ENCODE data around the gene KANTR. TPM values are rescaled to one million over a fixed set of nuclear protein-coding genes. Genes with fewer than 3 reads are reported as not detected.
A peak's percentile ranks its signal among the peaks of the same experiment; 100 is the strongest.

Gene KANTR
- total RNA-seq, 1 experiment from 2014 or later: 9.7 TPM

DNA sequence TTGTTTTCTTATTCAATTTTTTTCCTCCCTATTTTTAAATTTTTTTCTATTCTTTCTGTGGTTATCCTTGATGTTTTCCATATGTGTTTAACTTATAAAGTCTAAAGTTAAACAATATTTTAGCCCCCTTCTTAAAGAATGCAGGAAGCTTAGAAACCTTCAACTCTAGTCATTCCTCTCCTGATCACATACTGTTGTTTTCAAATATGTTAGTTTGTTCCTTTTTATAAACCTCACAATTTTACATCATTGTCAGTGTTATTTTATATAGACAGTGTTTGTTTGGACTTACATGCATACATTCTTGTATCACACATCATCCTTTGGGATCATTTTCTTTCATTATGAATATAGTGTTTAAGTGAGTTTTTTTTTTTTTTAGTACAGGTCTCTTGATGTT is 31.6 kb downstream of the KANTR start:
- Histone ChIP-seq H3K9ac (ENCODE audit: low read length) (no peak overlapping the region), H3K36me3 (ENCODE audit: low read depth, low read length) (no peaks in the 10 kb centered on the region), H3K27me3 (ENCODE audit: low read length) (no peaks in the 10 kb centered on the region), H3F3A (ENCODE audit: low read length, unreplicated experiment) (no peaks in the 10 kb centered on the region), H3K79me2 (ENCODE audit: low read length) (peaks cover 16% of the 10 kb centered on the region; the same call in 1 of the 2 replicates), H2AFZ (ENCODE audit: low read length) (no peak overlapping the region), H3K4me2 (ENCODE audit: low read length) (no peak overlapping the region), H3K4me1 (ENCODE audit: insufficient read depth, low read length) (peaks cover 26% of the 10 kb centered on the region), H4K20me1 (ENCODE audit: low read length) (no peaks in the 10 kb centered on the region), H3K9me2 (replicated peaks; ENCODE audit: low read length) (no peaks in the 10 kb centered on the region), H3K27ac (ENCODE audit: low read length) (no peak overlapping the region), H3K4me3 (ENCODE audit: low read length) (no peak overlapping the region), H3K9me3 (ENCODE audit: low read length) (no peaks in the 10 kb centered on the region)
- intact Hi-C loops (cut with micrococcal nuclease): no loop called here
- ATAC-seq (no peak), DNase-seq (no peak)
- BruUV-seq (replicated peaks): no TSS peak
- TF ChIP-seq EZH2 (IDR thresholded peaks at IDR 0.05; ENCODE audit: low read length, unreplicated experiment) (no peak), EZH2phosphoT487 (IDR thresholded peaks at IDR 0.05; ENCODE audit: borderline replicate concordance, low read length) (no peak)
- TF ChIP-seq, protein P1, sequence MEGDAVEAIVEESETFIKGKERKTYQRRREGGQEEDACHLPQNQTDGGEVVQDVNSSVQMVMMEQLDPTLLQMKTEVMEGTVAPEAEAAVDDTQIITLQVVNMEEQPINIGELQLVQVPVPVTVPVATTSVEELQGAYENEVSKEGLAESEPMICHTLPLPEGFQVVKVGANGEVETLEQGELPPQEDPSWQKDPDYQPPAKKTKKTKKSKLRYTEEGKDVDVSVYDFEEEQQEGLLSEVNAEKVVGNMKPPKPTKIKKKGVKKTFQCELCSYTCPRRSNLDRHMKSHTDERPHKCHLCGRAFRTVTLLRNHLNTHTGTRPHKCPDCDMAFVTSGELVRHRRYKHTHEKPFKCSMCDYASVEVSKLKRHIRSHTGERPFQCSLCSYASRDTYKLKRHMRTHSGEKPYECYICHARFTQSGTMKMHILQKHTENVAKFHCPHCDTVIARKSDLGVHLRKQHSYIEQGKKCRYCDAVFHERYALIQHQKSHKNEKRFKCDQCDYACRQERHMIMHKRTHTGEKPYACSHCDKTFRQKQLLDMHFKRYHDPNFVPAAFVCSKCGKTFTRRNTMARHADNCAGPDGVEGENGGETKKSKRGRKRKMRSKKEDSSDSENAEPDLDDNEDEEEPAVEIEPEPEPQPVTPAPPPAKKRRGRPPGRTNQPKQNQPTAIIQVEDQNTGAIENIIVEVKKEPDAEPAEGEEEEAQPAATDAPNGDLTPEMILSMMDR (conservative IDR thresholded peaks at IDR 0.05; ENCODE audit: low read depth, low read length): no peak
- POLR2A ChIA-PET (ENCODE audit: unreplicated experiment): no interaction called here
- CTCF ChIA-PET: no interaction called here

DNA sequence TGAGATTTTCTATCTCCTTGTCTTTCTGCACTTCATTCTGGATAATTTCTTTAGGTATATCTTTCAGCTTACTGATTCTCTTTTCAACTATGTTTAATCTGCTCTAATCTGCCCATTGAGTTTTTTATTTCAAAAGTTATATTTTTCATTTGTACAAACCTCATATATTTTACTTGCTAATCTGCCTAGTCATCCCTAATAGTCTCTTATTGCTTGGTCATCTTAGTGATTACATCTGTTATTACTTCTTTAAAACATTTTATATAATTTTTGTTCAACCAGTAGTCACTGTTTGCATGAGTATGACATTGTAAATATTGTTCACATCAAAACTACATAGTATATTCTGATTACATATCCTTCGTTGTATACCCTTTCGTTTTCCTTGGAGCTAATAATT is 32.4 kb downstream of the KANTR start:
- Histone ChIP-seq H4K20me1 (ENCODE audit: low read length) (no peaks in the 10 kb centered on the region), H3K9ac (ENCODE audit: low read length) (no peak overlapping the region), H3K79me2 (ENCODE audit: low read length) (peaks cover 16% of the 10 kb centered on the region; the same call in 1 of the 2 replicates), H3K4me1 (ENCODE audit: insufficient read depth, low read length) (peaks cover 26% of the 10 kb centered on the region), H3K9me3 (ENCODE audit: low read length) (no peaks in the 10 kb centered on the region), H3K4me2 (ENCODE audit: low read length) (no peak overlapping the region), H3K27me3 (ENCODE audit: low read length) (no peaks in the 10 kb centered on the region), H3K27ac (ENCODE audit: low read length) (no peak overlapping the region), H2AFZ (ENCODE audit: low read length) (no peak overlapping the region), H3K4me3 (ENCODE audit: low read length) (no peak overlapping the region), H3K9me2 (replicated peaks; ENCODE audit: low read length) (no peaks in the 10 kb centered on the region), H3K36me3 (ENCODE audit: low read depth, low read length) (no peaks in the 10 kb centered on the region), H3F3A (ENCODE audit: low read length, unreplicated experiment) (no peaks in the 10 kb centered on the region)
- CTCF ChIA-PET: no interaction called here
- intact Hi-C loops (cut with micrococcal nuclease): no loop called here
- TF ChIP-seq EZH2phosphoT487 (IDR thresholded peaks at IDR 0.05; ENCODE audit: borderline replicate concordance, low read length) (no peak), EZH2 (IDR thresholded peaks at IDR 0.05; ENCODE audit: low read length, unreplicated experiment) (no peak)
- TF ChIP-seq, protein P1 (conservative IDR thresholded peaks at IDR 0.05; ENCODE audit: low read depth, low read length): no peak
- BruUV-seq (replicated peaks): no TSS peak
- POLR2A ChIA-PET (ENCODE audit: unreplicated experiment): no interaction called here
- DNase-seq: no peak
- no peak for ATAC-seq

DNA sequence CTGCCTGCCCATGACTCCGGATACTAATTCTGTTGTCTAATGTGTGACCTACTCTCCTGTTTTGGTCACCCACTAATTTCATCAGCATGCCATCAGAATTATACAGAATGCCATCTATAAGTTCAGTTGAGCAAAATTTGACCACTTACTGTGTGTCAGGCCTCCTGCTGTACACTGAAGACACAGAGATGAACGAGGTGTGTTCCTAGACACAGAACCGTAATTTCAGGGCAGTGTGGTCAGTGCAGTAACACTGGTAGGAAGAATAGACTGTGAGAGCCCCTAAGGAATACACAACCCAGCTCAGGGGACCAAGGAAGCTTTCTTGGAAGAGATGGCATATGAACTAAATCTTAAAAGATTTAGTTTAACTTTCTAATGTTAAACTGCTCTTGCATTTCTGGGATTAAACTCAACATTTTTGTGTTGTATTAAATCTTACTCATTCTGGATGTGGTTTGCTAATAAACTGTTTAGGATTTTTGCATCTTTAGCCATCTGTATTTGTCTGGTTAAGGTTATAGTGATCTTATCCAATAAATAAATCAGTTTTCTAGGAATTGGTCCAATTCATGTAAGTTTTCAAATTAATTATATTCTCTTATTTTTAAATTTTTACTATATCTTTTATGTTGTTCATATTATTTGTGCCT is 34.3 kb downstream of the KANTR start:
- CTCF ChIA-PET: no interaction called here
- Histone ChIP-seq H2AFZ (ENCODE audit: low read length) (no peak overlapping the region), H3K9me2 (replicated peaks; ENCODE audit: low read length) (no peaks in the 10 kb centered on the region), H3K4me1 (ENCODE audit: insufficient read depth, low read length) (peaks cover 26% of the 10 kb centered on the region), H3K9ac (ENCODE audit: low read length) (no peak overlapping the region), H3K79me2 (ENCODE audit: low read length) (peaks cover 16% of the 10 kb centered on the region; the same call in 1 of the 2 replicates), H3K9me3 (ENCODE audit: low read length) (no peaks in the 10 kb centered on the region), H3K36me3 (ENCODE audit: low read depth, low read length) (no peaks in the 10 kb centered on the region), H3K27ac (ENCODE audit: low read length) (peak overlapping the region; percentile 41), H3F3A (ENCODE audit: low read length, unreplicated experiment) (no peaks in the 10 kb centered on the region), H4K20me1 (ENCODE audit: low read length) (no peaks in the 10 kb centered on the region), H3K4me3 (ENCODE audit: low read length) (no peak overlapping the region), H3K27me3 (ENCODE audit: low read length) (no peaks in the 10 kb centered on the region), H3K4me2 (ENCODE audit: low read length) (peak overlapping the region; percentile 46)
- DNase-seq: peak; percentile 46
- POLR2A ChIA-PET (ENCODE audit: unreplicated experiment): no interaction called here
- intact Hi-C loops (cut with micrococcal nuclease): loop anchor here (2.0 kb wide), 1 partner anchor 59 kb away; no protein-coding TSS in a partner anchor
- no TSS peak for BruUV-seq (replicated peaks)
- peak; percentile 84 for ATAC-seq
- TF ChIP-seq EZH2 (IDR thresholded peaks at IDR 0.05; ENCODE audit: low read length, unreplicated experiment) (no peak), EZH2phosphoT487 (IDR thresholded peaks at IDR 0.05; ENCODE audit: borderline replicate concordance, low read length) (no peak)
- TF ChIP-seq, protein P1 (conservative IDR thresholded peaks at IDR 0.05; ENCODE audit: low read depth, low read length): no peak

All from PC-3 (cell line).